Measurements from ENCODE around the gene TPST1. TPM values are rescaled to one million over a fixed set of nuclear protein-coding genes. Genes with fewer than 3 reads are reported as not detected.

The TPST1 gene
- total and polyA plus RNA-seq, 2 of the 8 experiments (the other 6 are each of a cell fraction or from before 2014, with no cell fraction given) = 8.2 to 18.4 TPM

DNA sequence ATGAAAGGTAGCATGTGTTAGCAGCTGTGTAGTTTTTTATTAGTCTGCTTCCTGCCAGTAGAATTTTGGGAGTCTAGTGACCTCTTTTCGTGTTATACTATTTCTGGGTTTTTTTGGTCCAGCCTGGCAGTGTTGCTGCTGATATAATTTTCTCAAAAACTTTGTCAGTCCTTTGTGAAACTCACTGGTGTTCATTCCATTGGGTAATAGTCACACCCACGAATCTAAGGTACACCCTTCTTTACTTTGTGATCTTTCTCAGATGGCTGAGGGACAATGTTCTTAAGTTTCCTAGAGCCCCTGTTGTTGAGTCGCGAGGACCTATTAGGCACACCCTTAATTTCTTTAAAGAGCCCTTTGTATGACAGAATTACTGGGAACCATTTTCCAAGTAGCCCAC is 52.3 kb downstream of the TPST1 start:
- POLR2A ChIA-PET (ENCODE audit: partially characterized antibody) = interaction anchor here (0.6 to 2.1 kb wide), 3 partner anchors 11 to 186 kb away, joined by 3 to 7 read pairs (median 3); no protein-coding TSS in a partner anchor
- no peak for FAIRE-seq
- TF ChIP-seq, protein P1, sequence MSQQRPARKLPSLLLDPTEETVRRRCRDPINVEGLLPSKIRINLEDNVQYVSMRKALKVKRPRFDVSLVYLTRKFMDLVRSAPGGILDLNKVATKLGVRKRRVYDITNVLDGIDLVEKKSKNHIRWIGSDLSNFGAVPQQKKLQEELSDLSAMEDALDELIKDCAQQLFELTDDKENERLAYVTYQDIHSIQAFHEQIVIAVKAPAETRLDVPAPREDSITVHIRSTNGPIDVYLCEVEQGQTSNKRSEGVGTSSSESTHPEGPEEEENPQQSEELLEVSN (IDR thresholded peaks at IDR 0.05) = no peak
- no peak for TF ChIP-seq CHD1 (IDR thresholded peaks at IDR 0.05; ENCODE audit: low read depth, low read length)
- Histone ChIP-seq H3K14ac (ENCODE audit: insufficient read length) (no peak overlapping the region), H2BK12ac (ENCODE audit: low read depth, low read length) (no peak overlapping the region), H3K4me2 (ENCODE audit: insufficient read depth in 1 of 2, low read depth in 2 of 2, low read length in 2 of 2) (no peak overlapping the region), H3K79me2 (ENCODE audit: control insufficient read depth in 1 of 2, insufficient read depth in 2 of 2, low read length in 2 of 2) (peaks cover 0 to 13% of the 10 kb centered on the region in 2 experiments; a peak in 1 of 4 replicates), H2BK15ac (ENCODE audit: low read length) (no peak overlapping the region), H4K20me1 (replicated peaks in 1 of 2; ENCODE audit: control insufficient read depth in 1 of 2, insufficient read depth in 2 of 2, low read length in 2 of 2) (no peaks in the 10 kb centered on the region), H4K8ac (ENCODE audit: extremely low read depth, insufficient read depth, low read length) (no peak overlapping the region), H2BK5ac (ENCODE audit: low read depth, low read length) (no peak overlapping the region), H3K56ac (replicated peaks; ENCODE audit: insufficient read length, low read depth, low read length) (no peak overlapping the region), H3K27ac (ENCODE audit: low read depth, low read length) (no peak overlapping the region), H3K27me3 (replicated peaks in 1 of 4; ENCODE audit: control insufficient read depth in 3 of 4, extremely low read depth in 1 of 4, insufficient read depth in 3 of 4, low read length in 3 of 4) (no peaks in the 10 kb centered on the region), H4K91ac (replicated peaks; ENCODE audit: insufficient read length, low read length) (no peak overlapping the region), H3K9ac (replicated peaks in 1 of 4; ENCODE audit: extremely low read depth in 1 of 4, low read depth in 3 of 4, low read length in 3 of 4) (no peak overlapping the region), H3K23ac (ENCODE audit: insufficient read length) (no peak overlapping the region), H3K79me1 (ENCODE audit: low read depth, low read length) (no peaks in the 10 kb centered on the region), H3K36me3 (ENCODE audit: control insufficient read depth in 2 of 4, insufficient read depth in 4 of 4, low read length in 3 of 4) (no peaks in the 10 kb centered on the region), H4K5ac (ENCODE audit: insufficient read length, low read depth, low read length) (no peak overlapping the region), H3K4me1 (replicated peaks in 1 of 4; ENCODE audit: control insufficient read depth in 3 of 4, insufficient read depth in 4 of 4, low read length in 3 of 4) (peaks cover 0 to 3% (median 1%) of the 10 kb centered on the region in 4 experiments; a peak in 2 of 7 replicates), H3K23me2 (ENCODE audit: low read depth, low read length) (no peaks in the 10 kb centered on the region), H2AFZ (ENCODE audit: low read length) (no peak overlapping the region), H2AK5ac (ENCODE audit: low read depth, low read length) (no peak overlapping the region), H2BK20ac (ENCODE audit: low read length) (no peak overlapping the region), H3K9me3 (ENCODE audit: insufficient read depth in 2 of 2, low read depth in 1 of 2, low read length in 1 of 2) (no peaks in the 10 kb centered on the region), H2BK120ac (replicated peaks; ENCODE audit: low read depth, low read length) (no peak overlapping the region), H3K4me3 (ENCODE audit: extremely low read depth in 1 of 4, insufficient read depth in 2 of 4, low read depth in 3 of 4, low read length in 4 of 4) (no peak overlapping the region), H3K18ac (ENCODE audit: extremely low read depth, low read length) (no peak overlapping the region), H3K4ac (replicated peaks; ENCODE audit: insufficient read length, low read depth, low read length) (no peak overlapping the region)
- 88% methylated on average over 4 of the region's 4 CpGs; no CpG with 5 or more reads in 1 of the 2 experiments for WGBS, 2 experiments (ENCODE audit: extremely low coverage in 1 of 2, insufficient coverage in 1 of 2, insufficient read length in 1 of 2, insufficient replicate concordance in 2 of 2, low coverage in 1 of 2, low lambda C conversion rate in 2 of 2, missing lambda C conversion rate in 1 of 2)
- no peak for DNase-seq (ENCODE audit: low read depth in 1 of 2, low spot score in 2 of 2)
- CTCF ChIA-PET (ENCODE audit: partially characterized antibody) = no interaction called here

Data from H1 (cell line).